Large intestine (tissue), 3 donors: Measurements from ENCODE around the gene CDPF1. TPM values are rescaled to one million over a fixed set of nuclear protein-coding genes. Genes with fewer than 3 reads are reported as not detected.
A peak's percentile ranks its signal among the peaks of the same experiment; 100 is the strongest.
"Not testable (repeated sequence)": the region's sequence is repeated elsewhere in the genome, so short reads cannot be mapped to it uniquely, and the experiment has no call there.

Experiments
- DNase-seq, 2 donors: peaks; one replicate each; pipeline versions ENCODE4 v3.0.0 to v3.0.0-alpha.2; 2013
- H3K27ac ChIP-seq: one replicate; pipeline ENCODE4 v1.5.1; 2013; ENCODE audit warnings: low read length
- H3K27me3 ChIP-seq: 2 replicates; pipeline ENCODE4 v1.6.1; 2013; ENCODE audit warnings: low read length; ENCODE audit not compliant: control insufficient read depth, insufficient read depth
- H3K36me3 ChIP-seq: 2 replicates; pipeline ENCODE4 v1.6.1; 2013; ENCODE audit warnings: low read length; ENCODE audit not compliant: control insufficient read depth, insufficient read depth
- H3K4me1 ChIP-seq: one replicate; pipeline ENCODE4 v1.6.1; 2013; ENCODE audit warnings: low read length; ENCODE audit not compliant: control insufficient read depth, insufficient read depth
- H3K4me3 ChIP-seq: one replicate; pipeline ENCODE4 v1.5.1; 2013; ENCODE audit warnings: low read length
- H3K9me3 ChIP-seq: one replicate; pipeline ENCODE4 v1.6.1; 2013; ENCODE audit warnings: mild to moderate bottlenecking, low read depth, low read length, moderate library complexity; ENCODE audit not compliant: control insufficient read depth
- WGBS: methylation state at CpG from one replicate; pipeline ENCODE4 v1.1.5; 2013; ENCODE audit warnings: low lambda C conversion rate; ENCODE audit not compliant: insufficient coverage; 5-methylcytosine and 5-hydroxymethylcytosine counted together
- polyA plus RNA-seq: library from polyadenylated mRNA; unstranded; fragments of 120-200 nt; gene quantifications from one replicate; pipeline ENCODE4 v1.2.1, GENCODE V29; 2013

CDPF1 gene
- polyA plus RNA-seq, 1 donor: 11.2 TPM

- H3K4me1 ChIP-seq: peaks cover 39% of the 10 kb centered on the region
- DNase-seq: peak; percentile 86 to 97
- 64% methylated on average over 3 of the region's 12 CpGs for WGBS
- no peak overlapping the region for H3K4me3 ChIP-seq
- H3K9me3 ChIP-seq: no peaks in the 10 kb centered on the region
- H3K27me3 ChIP-seq: no peaks in the 10 kb centered on the region
- peaks cover 34% of the 10 kb centered on the region for H3K36me3 ChIP-seq
- peak overlapping the region; percentile 95 for H3K27ac ChIP-seq
Measured at GRCh38 chr22:46202897-46203600, 47.0 kb downstream of the CDPF1 start.

- DNase-seq: peak; percentile 56 to 83
- WGBS: no CpG with 5 or more reads among the region's 17 CpGs
- H3K27ac ChIP-seq: peak overlapping the region; percentile 95
- peaks cover 46% of the 10 kb centered on the region for H3K4me1 ChIP-seq
- H3K9me3 ChIP-seq: no peaks in the 10 kb centered on the region
- peaks cover 32% of the 10 kb centered on the region for H3K36me3 ChIP-seq
- H3K27me3 ChIP-seq: no peaks in the 10 kb centered on the region
- H3K4me3 ChIP-seq: no peak overlapping the region
Measured at GRCh38 chr22:46201059-46201757, 48.9 kb downstream of the CDPF1 start.

- not testable (repeated sequence) for H3K27me3 ChIP-seq, H3K27ac ChIP-seq, H3K9me3 ChIP-seq, DNase-seq, H3K4me3 ChIP-seq
- H3K4me1 ChIP-seq: peaks cover 57% of the 10 kb centered on the region
- peaks cover 23% of the 10 kb centered on the region for H3K36me3 ChIP-seq
- 80% methylated on average over 1 of the region's 18 CpGs for WGBS
Measured at GRCh38 chr22:46198806-46199205, 51.3 kb downstream of the CDPF1 start.

- no peak for DNase-seq
- WGBS: no CpG with 5 or more reads among the region's 18 CpGs
Measured at GRCh38 chr22:46198274-46198673, 51.8 kb downstream of the CDPF1 start.

GRCh38 chr22:46196278-46196677, 53.8 kb downstream of the CDPF1 start:
- peaks cover 25% of the 10 kb centered on the region for H3K36me3 ChIP-seq
- peak overlapping the region; percentile 87 for H3K27ac ChIP-seq
- no CpG with 5 or more reads among the region's 8 CpGs for WGBS
- peak in 1 of 2 donors; percentile 56 for DNase-seq
- no peaks in the 10 kb centered on the region for H3K27me3 ChIP-seq
- H3K9me3 ChIP-seq: no peaks in the 10 kb centered on the region
- H3K4me3 ChIP-seq: no peak overlapping the region
- H3K4me1 ChIP-seq: peaks cover 42% of the 10 kb centered on the region

More at GRCh38 chr22:46198274-46198673, 51.8 kb downstream of the CDPF1 start:
- no peaks in the 10 kb centered on the region for H3K9me3 ChIP-seq
- no peak overlapping the region for H3K4me3 ChIP-seq
- no peaks in the 10 kb centered on the region for H3K27me3 ChIP-seq
- H3K27ac ChIP-seq: no peak overlapping the region
- H3K4me1 ChIP-seq: peaks cover 55% of the 10 kb centered on the region
- peaks cover 23% of the 10 kb centered on the region for H3K36me3 ChIP-seq

- Histone ChIP-seq H3K27me3 (no peaks in the 10 kb centered on the region), H3K4me1 (peaks cover 39% of the 10 kb centered on the region), H3K27ac (peak overlapping the region; percentile 87), H3K4me3 (no peak overlapping the region), H3K9me3 (no peaks in the 10 kb centered on the region), H3K36me3 (peaks cover 25% of the 10 kb centered on the region)
- DNase-seq: peak; percentile 92 to 94
- no CpG with 5 or more reads among the region's 18 CpGs for WGBS
Measured at GRCh38 chr22:46195487-46196165, 54.5 kb downstream of the CDPF1 start.

Other genes with a start within 250 kb of the CDPF1 start
- gene PPARA, start 99.8 kb downstream of the CDPF1 start, polyA plus RNA-seq: 46.6 TPM
- 0.69 TPM for gene PKDREJ, start 13.1 kb upstream of the CDPF1 start, polyA plus RNA-seq
- 136 TPM for gene TTC38, start 17.7 kb upstream of the CDPF1 start, polyA plus RNA-seq
- gene GTSE1, start 46.6 kb upstream of the CDPF1 start, polyA plus RNA-seq: 10.3 TPM
- gene TRMU, start 85.4 kb upstream of the CDPF1 start, polyA plus RNA-seq: 42.3 TPM